ENCODE measurements around the gene DISC1.

DNA sequence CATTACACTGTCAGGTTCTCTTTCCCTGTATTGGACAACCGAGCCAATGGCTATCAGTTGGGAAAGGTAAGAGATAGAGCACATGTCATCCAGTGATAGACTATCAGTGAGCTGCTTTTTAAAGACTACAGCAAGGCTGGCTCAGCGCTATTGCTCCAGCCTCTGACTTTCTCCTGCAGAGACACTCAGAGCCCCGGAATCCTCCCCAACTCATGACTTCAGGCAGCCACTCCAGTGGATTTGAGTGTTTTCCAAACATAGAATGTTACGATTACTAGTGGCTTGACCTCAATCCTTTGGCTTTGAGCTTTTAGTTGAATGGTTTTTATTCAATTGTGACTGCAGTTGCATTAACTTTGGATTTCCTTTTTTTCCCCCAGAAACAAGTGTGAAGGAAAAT lies 331.9 kb downstream of the DISC1 start:
- TF ChIP-seq POLR2AphosphoS5 (IDR thresholded peaks at IDR 0.05; ENCODE audit: low read depth, low read length) (no peak), POLR2A (IDR thresholded peaks at IDR 0.05; ENCODE audit: low read depth, low read length) (no peak), POU2F2 (IDR thresholded peaks at IDR 0.05; ENCODE audit: low read depth, low read length) (no peak), TAF1 (IDR thresholded peaks at IDR 0.05; ENCODE audit: low read depth, low read length) (no peak), SPI1 (IDR thresholded peaks at IDR 0.05; ENCODE audit: low read depth, low read length) (no peak)

Data from GM12891 (cell line).